Cardiac septum (tissue), 1 donor: ENCODE results near the gene PHLDB1. TPM values are rescaled to one million over a fixed set of nuclear protein-coding genes. Genes with fewer than 3 reads are reported as not detected.
A peak's percentile ranks its signal among the peaks of the same experiment; 100 is the strongest.
"Not testable (repeated sequence)": the region's sequence is repeated elsewhere in the genome, so short reads cannot be mapped to it uniquely, and the experiment has no call there.

ENCODE experiments used
- DNase-seq: peaks from one replicate; pipeline ENCODE4 v3.0.0-alpha.2; 2020; ENCODE audit warnings: low spot score
- intact Hi-C: fragments of 100-400 bp; cut with DNase I; formaldehyde crosslinking; loops from one replicate; pipeline ENCODE4 v1.14.0; 2022
- total RNA-seq: library from RNA; stranded (reverse); fragmentation: NEBNext Ultra II Directional; extraction: Animal tissue kit (Norgen Biotek cat#: 25700); gene quantifications from one replicate; pipeline ENCODE4 v1.2.1, GENCODE V29; 2021
- donor health status: DM: no; HTN: no; CAD: no.

The PHLDB1 gene
- total RNA-seq, 1 donor from 2014 or later: 155 TPM

DNA sequence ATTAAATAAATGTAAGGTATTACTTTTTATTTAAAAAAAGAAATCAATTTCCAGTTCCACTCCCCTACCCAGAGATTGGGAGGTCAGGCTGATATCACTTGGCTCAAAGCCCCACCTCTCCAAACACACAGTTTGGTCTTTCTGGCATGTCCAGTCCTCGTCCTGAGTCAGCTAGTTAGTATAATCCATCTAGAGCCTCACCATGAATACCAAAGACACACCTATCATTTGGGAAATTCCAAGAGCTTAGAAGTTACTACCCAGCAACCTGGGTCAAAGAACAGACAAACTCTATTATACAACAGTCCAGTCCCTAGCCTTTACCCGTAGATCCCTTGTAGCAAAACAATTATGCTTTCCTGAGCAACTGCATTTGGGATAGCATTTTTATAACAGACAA, 62.6 kb downstream of the PHLDB1 start:
- intact Hi-C loops: no loop called here
- DNase-seq: no peak

DNA sequence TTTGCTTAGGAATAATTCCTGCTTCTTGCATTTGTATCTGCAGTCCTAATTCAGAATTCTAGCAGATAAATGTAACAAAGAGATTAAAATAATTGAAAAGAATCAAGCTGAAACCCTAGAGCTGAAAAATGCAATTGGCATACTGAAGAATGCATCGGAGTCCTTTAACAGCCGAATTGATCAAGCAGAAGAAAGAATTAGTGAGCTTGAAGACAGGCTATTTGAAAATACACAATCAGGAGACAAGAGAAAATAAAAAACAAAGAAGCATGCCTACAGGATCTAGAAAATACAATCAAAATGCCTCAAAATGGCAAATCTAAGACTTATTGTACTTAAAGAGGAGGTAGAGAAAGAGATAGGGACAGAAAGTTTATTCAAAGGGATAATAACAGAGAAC, 63.8 kb downstream of the PHLDB1 start:
- DNase-seq: no peak
- intact Hi-C loops: no loop called here

DNA sequence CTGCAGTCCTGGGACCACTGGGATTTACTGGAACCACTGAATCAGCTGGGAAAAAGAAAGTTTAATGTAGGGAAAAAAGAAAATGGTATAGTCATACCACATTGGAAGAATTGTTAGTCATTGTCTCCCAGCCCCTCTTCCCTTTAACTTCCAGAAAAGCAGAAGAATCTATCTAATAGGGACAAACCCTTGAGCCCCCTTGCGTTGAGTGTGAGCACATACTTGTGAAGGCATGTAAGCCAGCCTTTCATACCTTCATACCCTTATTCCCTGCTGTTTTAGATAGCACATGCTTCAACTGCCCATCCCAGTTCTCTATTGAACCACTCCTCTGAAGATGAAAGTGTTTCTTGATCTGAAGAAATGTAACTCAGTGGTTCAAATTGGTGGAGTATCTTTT, 65.4 kb downstream of the PHLDB1 start:
- intact Hi-C loops: no loop called here

DNA sequence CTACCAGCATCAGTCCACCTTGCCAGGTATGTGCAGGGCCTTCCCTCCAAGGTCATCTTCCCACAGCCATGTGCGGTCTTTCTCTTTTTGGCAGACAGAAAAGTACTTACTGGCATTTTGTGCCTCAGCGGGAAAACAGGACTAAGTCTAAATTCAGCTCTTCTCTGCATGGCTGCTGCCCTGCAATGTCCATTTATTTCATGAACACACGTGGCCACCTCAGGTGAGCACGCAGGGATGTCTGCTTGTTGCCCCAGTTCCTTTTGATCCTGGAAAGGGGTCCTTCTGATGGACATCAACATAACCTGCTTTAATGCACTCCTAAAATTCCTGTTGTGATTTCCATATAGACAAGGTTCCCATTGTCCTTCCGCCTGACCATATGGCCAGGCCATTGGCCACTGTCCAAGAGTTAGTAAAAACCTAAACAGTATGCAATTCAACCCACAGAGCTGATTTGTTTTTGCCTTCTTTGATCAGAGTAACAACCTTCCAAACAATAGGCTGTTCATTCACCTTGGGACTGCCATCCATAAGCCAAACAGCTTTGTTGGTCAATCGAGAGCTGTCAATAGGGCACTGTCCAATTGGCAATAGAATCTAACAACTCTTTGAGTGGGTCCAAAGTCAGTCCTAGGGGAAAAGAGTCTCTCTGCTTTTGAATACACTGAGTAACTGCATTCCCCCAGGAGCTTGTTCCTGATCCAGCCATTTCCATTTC, 66.1 kb downstream of the PHLDB1 start:
- no peak for DNase-seq
- intact Hi-C loops: no loop called here

More for the DNA sequence above, 65.4 kb downstream of the PHLDB1 start:
- DNase-seq: no peak

DNA sequence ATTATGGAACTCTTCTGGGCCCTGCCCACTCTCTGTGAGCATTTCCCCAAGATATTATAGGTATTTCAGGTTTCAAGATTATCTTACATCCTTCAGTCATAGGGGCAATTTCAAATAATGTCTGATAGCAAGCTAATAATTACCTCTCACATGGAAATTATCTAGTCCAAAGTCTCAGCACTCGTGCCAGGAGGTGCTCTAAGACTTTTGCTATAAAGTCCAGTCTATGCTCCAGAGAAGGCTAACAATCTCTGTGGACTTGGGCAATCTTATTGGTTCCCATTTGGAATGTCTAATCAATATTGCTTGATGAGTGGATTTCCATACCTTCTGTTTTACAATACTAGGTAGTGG, 66.6 kb downstream of the PHLDB1 start:
- no peak for DNase-seq
- intact Hi-C loops: no loop called here

DNA sequence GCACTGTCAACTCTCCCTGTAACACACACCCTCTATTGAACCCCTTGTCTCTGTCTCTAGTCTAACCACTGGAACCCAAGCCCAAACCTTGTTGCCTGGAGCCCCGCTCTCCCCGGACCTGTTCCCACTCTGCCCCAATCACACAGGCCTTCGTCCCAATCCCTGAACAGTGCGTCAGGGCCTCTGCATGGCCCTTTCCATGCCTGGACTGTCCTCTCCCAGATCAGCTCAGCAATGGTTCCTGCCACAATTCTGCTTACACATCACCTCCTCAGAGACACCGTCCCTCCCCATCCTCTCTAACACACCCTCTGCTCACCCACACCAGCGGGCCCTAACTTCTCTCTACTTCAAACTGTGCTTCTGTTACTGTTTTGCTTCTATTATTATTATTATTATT, 70.6 kb downstream of the PHLDB1 start:
- intact Hi-C loops: no loop called here
- no peak for DNase-seq

DNA sequence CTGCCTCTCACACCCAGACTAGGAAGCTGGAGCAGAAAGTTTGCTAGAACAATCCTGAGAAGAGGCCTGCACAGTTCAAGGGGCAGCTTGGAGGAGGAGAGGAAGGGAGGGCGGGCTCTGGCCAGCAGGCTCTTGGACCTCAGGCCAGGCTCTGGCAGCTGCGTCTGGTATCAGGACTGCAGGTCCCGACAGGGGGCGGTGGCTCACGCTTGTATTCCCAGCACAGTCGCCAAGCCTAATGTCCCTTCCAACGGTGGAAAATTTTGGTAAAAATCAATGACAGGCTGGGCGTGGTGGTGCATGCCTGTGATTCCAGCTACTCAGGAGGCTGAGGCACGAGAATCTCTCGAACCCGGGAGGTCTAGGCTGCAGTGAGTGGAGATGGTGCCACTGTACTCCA, 71.5 kb downstream of the PHLDB1 start:
- DNase-seq: peak; percentile 73
- intact Hi-C loops: not testable (repeated sequence)

DNA sequence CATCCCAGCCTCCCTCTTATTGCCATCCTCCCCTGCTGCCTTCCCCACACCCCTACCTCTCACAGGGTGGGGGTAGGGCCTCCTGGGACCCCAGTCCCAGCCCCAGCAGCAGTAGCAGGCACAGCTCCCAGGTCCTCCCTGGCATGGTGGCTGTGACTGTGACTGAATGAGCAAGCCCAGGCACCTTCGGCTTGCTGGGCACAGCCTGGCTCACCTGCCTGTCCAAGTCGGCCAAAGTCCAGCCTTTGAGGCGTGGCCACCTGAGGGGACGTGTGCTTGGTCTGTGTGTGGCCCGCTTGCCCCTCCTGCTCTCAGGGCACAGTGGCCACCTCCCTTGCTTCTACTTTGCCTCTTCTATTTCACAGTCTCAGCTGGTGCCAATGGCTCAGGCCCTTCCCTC, 72.1 kb downstream of the PHLDB1 start, which contains the start of gene TREH:
Gene TREH, minus strand, starts transcription at position 168 of the 400 bp plus-strand sequence. Its CDS starts 23 bp downstream, at position 145.
- peak; percentile 10 for DNase-seq
- intact Hi-C loops: no loop called here

DNA sequence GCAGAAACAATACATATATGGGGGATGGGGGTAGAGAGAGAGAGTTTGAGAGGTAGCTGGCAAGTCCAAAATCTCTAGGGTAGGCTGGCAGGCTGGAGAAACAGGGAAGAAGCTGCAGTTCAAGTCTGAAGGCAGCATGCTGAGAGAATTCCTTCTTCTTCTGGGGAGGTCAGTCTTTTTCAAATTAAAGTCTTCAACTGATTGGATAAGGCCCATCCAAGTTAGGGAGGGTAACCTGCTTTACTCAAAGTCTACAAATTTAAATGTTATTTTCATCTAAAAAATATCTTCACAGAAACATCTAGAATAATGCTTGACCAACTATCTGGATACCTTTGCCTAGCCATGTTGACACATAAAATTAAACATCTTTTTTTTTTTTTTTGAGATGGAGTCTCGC, 75.0 kb downstream of the PHLDB1 start:
- DNase-seq: no peak
- intact Hi-C loops: no loop called here

DNA sequence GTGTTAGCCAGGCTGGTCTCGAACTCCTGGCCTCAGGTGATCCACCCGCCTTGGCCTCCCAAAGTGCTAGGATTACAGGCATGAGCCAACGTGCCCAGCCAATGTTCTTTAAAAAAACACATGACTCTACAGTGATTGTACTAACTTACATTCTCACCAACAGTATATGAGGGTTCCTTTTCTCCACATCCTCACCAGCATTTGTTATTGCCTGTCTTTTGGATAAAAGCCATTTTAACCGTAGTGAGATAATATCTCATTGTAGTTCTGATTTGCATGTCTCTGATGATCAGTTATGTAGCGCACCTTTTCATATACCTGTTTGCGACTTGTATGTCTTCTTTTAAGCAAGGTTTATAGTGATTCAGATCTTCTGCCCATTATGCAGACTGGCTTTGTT, 75.5 kb downstream of the PHLDB1 start:
- DNase-seq, intact Hi-C loops: not testable (repeated sequence)

DNA sequence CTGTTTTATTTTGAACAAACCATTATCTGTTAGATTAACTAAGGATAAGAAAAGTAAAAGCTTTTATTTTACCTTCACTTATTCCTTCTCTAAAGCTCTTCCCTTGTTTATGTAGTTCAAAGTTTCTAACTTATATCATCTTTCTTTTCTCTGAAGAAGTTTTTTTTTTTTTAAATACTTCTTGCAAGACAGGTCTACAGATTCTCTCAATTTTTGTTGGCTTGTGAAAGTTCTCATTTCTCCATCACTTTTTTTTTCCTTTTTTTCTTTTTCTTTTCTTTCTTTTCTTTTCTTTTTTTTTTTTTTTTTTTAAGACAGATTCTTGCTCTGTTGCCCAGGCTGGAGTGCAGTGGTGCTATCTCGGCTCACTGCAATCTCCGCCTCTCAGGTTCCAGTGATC, 76.8 kb downstream of the PHLDB1 start:
- DNase-seq: no peak
- intact Hi-C loops: no loop called here

DNA sequence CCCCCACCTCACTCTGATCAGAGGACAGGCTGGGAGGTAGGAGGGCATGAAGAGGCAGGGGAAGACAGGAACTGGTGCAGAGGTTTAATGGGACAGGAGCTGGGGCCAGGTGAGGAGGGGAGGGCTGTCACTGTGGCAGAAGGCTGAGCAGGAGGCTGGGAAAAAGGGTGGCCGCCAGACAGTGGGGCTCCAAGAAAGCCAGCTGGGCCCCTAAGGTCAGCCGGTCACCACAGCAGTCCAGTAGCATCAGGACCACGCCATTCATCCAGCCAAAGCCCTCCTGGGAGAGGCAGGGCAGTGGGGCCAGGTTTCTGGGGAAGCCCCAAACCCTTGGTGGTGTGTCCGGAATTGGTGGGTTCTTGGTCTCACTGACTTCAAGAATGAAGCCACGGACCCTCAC, 80.5 kb downstream of the PHLDB1 start:
- DNase-seq: no peak
- intact Hi-C loops: no loop called here

DNA sequence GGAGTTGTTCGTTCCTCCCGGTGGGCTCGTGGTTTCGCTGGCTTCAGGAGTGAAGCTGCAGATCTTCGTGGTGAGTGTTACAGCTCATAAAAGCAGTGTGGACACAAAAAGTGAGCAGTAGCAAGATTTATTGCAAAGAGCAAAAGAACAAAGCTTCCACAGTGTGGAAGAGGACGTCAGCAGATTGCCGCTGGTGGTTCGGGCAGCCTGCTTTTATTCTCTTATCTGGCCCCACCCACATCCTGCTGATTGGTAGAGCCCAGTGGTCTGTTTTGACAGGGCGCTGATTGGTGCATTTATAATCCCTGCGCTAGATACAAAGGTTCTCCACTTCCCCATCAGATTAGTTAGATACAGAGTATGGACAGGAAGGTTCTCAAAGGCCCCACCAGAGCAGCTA, 80.9 kb downstream of the PHLDB1 start:
- DNase-seq, intact Hi-C loops: not testable (repeated sequence)

DNA sequence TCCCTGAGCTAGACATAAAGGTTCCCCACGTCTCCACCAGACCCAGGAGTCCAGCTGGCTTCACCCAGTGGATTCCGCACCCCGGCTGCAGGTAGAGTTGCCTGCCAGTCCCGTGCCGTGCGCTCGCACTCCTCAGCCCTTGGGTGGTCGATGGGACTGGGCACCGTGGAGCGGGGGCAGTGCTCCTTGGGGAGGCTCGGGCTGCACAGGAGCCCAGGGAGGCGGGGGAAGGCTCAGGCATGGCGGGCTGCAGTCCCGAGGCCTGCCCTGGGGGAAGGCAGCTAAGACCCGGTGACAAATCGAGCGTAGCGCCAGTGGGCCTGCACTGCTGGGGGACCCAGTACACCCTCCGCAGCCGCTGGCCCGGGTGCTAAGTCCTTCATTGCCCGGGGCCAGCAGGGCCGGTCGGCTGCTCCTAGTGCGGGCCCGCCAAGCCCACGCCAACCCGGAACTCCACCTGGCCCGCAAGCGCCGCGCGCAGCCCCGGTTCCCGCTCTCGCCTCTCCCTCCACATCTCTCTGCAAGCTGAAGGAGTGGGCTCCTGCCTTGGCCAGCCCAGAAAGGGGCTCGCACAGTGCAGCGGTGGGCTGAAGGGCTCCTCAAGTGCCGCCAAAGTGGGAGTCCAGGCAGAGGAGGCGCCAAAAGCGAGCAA, 81.6 kb downstream of the PHLDB1 start:
- no peak for DNase-seq
- intact Hi-C loops: no loop called here

DNA sequence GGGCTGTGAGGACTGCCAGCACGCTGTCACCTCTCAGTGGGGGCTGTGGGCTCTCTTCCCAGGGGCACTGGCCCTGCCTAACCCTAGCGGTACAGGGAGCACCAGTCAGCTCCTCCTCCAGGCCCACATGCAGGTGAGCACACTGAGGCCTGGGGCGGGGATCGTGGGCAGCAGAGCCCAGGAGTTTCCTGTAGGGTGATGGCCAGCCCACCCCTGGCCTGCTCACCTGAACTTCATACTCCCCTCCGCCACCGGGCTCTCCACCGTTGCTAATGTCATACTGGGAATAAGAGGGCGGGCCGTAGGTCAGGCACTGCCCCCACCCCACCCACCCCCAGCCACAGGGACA, 82.1 kb downstream of the PHLDB1 start:
- DNase-seq: no peak
- intact Hi-C loops: no loop called here

DNA sequence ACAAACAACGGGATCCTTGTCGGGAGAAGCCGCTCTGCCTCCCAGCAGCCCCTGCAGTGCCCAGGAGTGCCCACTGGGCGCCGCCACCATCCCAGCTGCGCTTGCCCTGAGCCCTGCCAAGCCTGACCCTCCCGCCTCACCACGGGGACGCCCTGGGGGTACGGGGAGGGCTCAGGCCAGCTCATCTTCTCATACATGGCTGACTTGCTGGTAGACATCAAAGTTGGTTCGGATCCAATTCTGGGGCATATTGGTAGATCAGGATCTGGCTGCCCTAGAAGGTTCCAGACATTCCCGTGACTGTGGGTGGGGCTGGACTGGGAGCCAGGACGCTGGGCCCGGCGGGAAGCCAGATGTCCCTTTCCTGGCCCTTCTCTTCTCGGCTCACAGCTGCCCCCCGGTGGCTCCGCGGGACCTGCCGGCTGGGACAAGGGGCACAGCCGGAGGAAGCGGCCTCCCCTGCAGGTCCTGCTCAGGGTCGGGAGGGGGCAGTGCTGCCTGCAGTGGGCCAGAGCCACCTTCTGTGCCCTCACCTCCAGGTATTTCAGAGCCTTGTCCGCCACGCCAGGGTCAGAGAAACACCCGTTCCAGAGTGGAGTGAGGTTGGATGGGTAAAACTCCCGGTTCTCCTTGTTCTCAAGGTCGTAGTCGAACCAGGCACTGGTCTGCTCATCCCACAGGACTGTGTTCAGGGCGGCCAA, 82.6 kb downstream of the PHLDB1 start:
- DNase-seq: peak; percentile 97
- intact Hi-C loops: loop anchor here (1.0 to 2.0 kb wide), 3 partner anchors 101 to 267 kb away; partner anchors contain the start of genes DDX6 and UPK2

DNA sequence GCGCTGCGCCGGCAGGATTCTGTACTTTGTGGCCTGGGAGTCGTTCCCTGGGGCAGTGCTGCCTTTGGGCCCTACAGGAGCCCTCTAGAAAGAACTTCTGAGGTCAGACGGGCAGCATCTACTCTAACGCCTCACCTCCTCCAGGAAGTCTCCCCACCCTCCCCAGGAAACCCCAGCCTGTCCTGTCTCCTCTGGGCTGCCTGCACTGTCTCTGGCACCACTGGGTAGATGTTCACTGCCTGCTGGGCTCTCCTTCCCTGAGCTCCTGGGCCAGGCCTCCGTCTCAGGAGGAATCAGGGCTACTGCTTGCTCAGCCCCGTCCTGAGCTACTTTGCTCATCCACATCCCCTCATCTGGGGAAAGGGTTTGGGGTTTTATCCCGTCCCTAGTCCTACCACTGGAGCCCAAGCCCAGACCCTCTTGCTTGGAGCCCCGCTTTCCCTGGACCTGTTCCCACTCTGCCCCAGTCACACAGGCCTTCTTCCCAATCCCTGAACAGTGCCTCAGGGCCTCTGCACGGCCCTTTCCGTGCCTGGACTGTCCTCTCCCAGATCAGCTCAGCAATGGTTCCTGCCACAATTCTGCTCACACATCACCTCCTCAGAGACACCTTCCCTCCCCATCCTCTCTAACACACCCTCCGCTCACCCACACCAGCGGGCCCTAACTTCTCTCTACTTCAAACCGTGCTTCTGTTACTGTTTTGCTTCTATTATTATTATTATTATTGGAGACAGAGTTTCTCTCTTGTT, 83.3 kb downstream of the PHLDB1 start:
- no peak for DNase-seq
- intact Hi-C loops: loop anchor here (1.0 to 2.0 kb wide), 3 partner anchors 100 to 266 kb away; partner anchors contain the start of genes DDX6 and UPK2

DNA sequence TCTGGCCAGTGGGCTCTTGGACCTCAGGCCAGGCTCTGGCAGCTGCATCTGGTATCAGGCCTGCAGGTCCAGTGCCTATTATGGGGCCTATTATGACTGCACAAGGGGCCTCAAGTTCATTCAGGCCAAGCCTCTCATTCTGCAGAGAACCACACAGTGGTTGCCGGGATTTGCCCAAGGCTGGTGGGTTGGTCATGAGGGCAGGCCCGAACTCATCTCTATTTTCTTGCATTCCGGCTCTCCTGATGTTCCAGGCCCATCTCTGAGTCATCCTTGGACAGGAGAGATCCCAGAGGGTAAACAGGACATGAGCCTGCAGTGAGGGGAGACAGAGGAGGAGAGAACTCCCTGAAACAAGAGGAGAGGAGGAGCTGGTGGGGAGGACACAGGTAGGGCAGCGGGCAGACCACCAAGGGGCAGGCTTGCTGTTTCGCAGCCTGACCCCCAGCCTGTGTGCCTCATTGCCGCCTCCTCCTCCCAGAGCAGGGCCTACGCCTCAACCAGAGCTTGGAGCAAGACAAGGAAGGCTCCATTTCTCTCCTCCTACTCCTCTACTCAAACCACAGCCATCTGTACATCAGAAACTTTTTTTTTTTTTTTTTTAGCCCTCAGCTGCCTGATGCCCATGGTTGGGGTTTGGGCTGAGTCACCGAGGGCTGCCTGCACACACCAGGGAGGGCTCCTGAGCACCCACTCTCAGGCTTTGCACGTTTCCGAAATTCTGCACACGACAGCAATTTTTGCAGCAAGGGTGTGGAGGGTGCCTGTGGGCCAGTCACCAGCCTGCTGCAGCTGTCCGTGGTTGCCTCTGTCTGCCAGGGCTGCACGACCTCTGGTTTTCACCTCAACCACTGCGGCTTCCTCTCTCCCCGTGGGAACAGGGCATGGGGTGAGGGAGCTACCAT, 84.8 kb downstream of the PHLDB1 start:
- intact Hi-C loops: loop anchor here (2.0 kb wide), 2 partner anchors 99 to 265 kb away; partner anchors contain the start of genes DDX6 and UPK2
- DNase-seq: no peak

DNA sequence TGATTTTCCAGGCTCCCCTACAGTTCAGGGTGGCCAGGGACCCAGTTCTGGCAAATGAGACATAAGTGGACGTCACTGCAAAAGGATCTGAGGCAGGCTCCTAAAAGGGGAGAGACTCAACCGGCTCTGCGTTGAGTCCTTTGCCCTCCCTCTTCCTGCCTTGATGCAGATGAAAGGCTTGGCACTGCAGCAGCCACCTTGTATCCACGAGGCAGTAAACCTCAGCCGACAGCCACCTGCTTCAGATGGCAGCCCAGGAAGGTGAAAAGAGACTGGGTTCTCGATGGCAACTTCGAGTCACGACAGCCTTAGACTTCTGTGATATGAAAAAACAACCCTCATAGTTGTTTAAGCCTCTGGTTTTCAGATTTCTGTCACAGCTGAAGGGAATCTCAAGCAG, 86.8 kb downstream of the PHLDB1 start:
- no peak for DNase-seq
- intact Hi-C loops: no loop called here
